ENCODE data around the gene LRIT2. TPM values are rescaled to one million over a fixed set of nuclear protein-coding genes. Genes with fewer than 3 reads are reported as not detected.

LRIT2 gene
- total and polyA plus RNA-seq, 11 donors, result not detected

DNA sequence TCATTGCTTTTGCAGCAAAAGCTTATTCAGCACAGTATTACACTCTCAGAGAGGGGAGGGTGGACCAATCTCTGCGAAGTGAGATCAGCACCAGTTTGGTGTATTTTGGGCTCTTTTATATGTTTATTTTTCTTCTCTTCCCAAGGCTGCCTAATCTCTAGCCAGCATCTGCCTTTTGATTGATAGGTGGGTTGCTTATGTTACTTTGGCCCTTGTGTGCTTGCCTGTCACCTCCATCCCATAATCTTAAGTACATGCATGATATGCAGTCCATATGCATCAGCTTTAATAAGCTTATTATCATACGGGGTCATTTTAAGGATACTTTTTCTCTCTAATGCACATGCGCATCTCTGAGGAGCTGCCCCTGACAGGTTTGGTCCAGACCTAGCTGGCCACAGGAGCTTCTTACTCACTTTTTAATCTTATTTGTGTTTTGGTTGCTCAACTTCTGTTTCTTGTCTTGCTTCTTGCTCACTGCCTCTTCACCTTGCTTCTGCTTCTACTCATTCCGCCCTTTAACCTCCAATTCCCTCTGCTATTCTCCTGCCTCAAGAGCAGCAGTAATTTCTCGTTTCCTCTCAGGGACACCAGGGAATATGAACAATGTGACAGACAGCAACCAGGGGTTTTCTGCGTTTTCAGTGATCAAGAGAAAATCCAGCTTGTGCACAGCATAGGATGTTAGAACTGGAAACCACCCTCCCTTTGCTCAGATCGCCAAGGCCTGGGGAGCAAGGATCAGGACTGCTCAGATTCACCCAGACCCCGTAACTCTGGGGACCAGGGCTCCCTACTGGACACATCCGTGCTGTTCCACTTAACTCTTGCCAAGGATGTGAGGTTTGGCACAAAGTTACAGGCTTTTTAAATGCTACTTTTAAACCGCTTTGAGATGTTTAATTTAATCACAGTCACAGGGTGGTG, 29.5 kb upstream of the LRIT2 start:
- TF ChIP-seq, protein P1, sequence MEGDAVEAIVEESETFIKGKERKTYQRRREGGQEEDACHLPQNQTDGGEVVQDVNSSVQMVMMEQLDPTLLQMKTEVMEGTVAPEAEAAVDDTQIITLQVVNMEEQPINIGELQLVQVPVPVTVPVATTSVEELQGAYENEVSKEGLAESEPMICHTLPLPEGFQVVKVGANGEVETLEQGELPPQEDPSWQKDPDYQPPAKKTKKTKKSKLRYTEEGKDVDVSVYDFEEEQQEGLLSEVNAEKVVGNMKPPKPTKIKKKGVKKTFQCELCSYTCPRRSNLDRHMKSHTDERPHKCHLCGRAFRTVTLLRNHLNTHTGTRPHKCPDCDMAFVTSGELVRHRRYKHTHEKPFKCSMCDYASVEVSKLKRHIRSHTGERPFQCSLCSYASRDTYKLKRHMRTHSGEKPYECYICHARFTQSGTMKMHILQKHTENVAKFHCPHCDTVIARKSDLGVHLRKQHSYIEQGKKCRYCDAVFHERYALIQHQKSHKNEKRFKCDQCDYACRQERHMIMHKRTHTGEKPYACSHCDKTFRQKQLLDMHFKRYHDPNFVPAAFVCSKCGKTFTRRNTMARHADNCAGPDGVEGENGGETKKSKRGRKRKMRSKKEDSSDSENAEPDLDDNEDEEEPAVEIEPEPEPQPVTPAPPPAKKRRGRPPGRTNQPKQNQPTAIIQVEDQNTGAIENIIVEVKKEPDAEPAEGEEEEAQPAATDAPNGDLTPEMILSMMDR (IDR thresholded peaks at IDR 0.05), result no peak
- no peak for TF ChIP-seq POLR2A (IDR thresholded peaks at IDR 0.05)
- no peak for DNase-seq
- Histone ChIP-seq H3K36me3 (no peaks in the 10 kb centered on the region), H3K27ac (no peak overlapping the region), H3K4me1 (peaks cover 0 to 8% (median 0%) of the 10 kb centered on the region in 12 donors), H3K9me3 (peaks cover 0 to 6% (median 0%) of the 10 kb centered on the region in 12 donors), H3K27me3 (peaks cover 0 to 27% (median 3%) of the 10 kb centered on the region in 9 donors), H3K4me3 (no peak overlapping the region)
- ATAC-seq, result no peak
- intact Hi-C loops (cut with DNase I), result no loop called here
- WGBS, 4 donors, result 46 to 58% (median 56%) methylated on average over 10 of the region's 10 CpGs

DNA sequence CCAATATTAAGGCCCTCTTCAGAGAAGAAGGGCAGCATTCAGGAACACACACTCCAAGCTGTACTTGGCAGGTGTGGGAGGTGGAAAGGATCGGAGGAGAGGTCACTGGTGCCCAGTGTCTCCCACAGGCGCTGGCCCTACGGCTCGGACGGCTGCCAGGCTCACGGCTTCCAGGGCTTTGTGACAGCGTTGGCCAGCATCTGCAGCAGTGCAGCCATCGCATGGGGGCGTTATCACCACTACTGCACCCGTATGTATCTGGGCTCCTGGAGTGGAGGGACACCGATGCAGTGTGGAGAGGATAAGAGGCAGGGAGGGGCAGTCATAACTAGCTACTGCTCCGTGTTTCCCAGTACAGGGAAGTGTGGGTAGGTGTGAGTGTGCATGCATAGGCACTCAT, 23.4 kb upstream of the LRIT2 start:
- Histone ChIP-seq H3K4me1 (no peaks in the 10 kb centered on the region), H3K27ac (no peak overlapping the region), H3K36me3 (no peaks in the 10 kb centered on the region), H3K9me3 (peaks cover 0 to 6% (median 0%) of the 10 kb centered on the region in 12 donors), H3K4me3 (no peak overlapping the region), H3K27me3 (peaks cover 0 to 5% (median 0%) of the 10 kb centered on the region in 9 donors)
- intact Hi-C loops (cut with DNase I), result no loop called here
- no peak for DNase-seq
- TF ChIP-seq, protein P1 (IDR thresholded peaks at IDR 0.05), result no peak
- no peak for TF ChIP-seq POLR2A (IDR thresholded peaks at IDR 0.05)
- no peak for ATAC-seq
- 65 to 82% (median 67%) methylated on average over 12 of the region's 12 CpGs for WGBS, 4 donors

DNA sequence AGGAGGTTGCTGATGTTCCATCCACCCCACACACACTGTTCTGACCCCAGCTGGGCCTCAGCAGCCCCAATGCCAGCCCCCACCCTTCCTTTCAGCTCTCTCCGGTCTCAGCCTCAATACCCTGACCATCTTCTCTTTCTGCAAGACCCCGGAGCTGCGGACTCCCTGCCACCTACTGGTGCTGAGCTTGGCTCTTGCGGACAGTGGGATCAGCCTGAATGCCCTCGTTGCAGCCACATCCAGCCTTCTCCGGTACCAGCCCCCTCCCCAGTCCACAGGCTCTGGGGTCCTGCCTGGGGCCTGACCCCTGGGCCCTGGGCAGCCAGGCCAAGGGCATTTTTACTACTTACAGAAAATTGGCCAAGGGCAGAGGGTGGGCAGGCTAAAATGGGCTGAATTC, 22.2 kb upstream of the LRIT2 start:
- ATAC-seq (no peak), DNase-seq (no peak)
- peaks cover 0 to 6% (median 0%) of the 10 kb centered on the region in 12 donors for H3K9me3 ChIP-seq
- H3K27ac ChIP-seq, result no peak overlapping the region
- H3K4me1 ChIP-seq, result no peaks in the 10 kb centered on the region
- intact Hi-C loops (cut with DNase I), result no loop called here
- peaks cover 0 to 5% (median 0%) of the 10 kb centered on the region in 9 donors for H3K27me3 ChIP-seq
- no peak overlapping the region for H3K4me3 ChIP-seq
- 75 to 84% (median 82%) methylated on average over 6 of the region's 6 CpGs for WGBS, 4 donors
- TF ChIP-seq, protein P1 (IDR thresholded peaks at IDR 0.05), result no peak
- TF ChIP-seq POLR2A (IDR thresholded peaks at IDR 0.05), result no peak
- H3K36me3 ChIP-seq, result no peaks in the 10 kb centered on the region

- TF ChIP-seq, protein P1 (IDR thresholded peaks at IDR 0.05), result no peak
- no peak for TF ChIP-seq POLR2A (IDR thresholded peaks at IDR 0.05)
- H3K36me3 ChIP-seq, result no peaks in the 10 kb centered on the region
- peak within 1 kb of the TSS in 2 of 12 donors; percentile 9 to 24 for H3K4me3 ChIP-seq
- H3K4me1 ChIP-seq, result no peaks in the 10 kb centered on the region
- ATAC-seq (peak; percentile 58 to 92 (median 89)), DNase-seq (peak in 4 of 5 donors; percentile 49 to 75 (median 50))
- peaks cover 0 to 5% (median 0%) of the 10 kb centered on the region in 9 donors for H3K27me3 ChIP-seq
- H3K9me3 ChIP-seq, result no peaks in the 10 kb centered on the region
- peak within 1 kb of the TSS in 7 of 12 donors; percentile 19 to 71 (median 31) for H3K27ac ChIP-seq
- 58 to 79% (median 60%) methylated on average over 7 to 9 of the region's 9 CpGs for WGBS, 4 donors
- intact Hi-C loops (cut with DNase I), result no loop called here
Observed at GRCh38 chr10:84244651-84245270, 19.4 kb upstream of the LRIT2 start, which contains the start of gene RGR. Gene RGR (plus strand): TSS chr10:84245053. CDS start chr10:84245091, 38 bp downstream.

Measured in heart left ventricle (tissue), 16 donors.